ENCODE results near the gene GABRG3.
"Not testable (repeated sequence)": the region's sequence is repeated elsewhere in the genome, so short reads cannot be mapped to it uniquely, and the experiment has no call there.

GABRG3 gene

GRCh38 chr15:27003003-27003402 is 32.0 kb downstream of the GABRG3 start:
- not testable (repeated sequence) for DNase-seq

GRCh38 chr15:27004226-27004625 is 33.2 kb downstream of the GABRG3 start:
- DNase-seq, result not testable (repeated sequence)

- DNase-seq, result peak; percentile 7 to 46
Observed at GRCh38 chr15:27017168-27017809, 46.3 kb downstream of the GABRG3 start.

- DNase-seq, result no peak
Observed at GRCh38 chr15:27019687-27020086, 48.7 kb downstream of the GABRG3 start.

GRCh38 chr15:27025481-27025966 is 54.5 kb downstream of the GABRG3 start:
- DNase-seq, result no peak

- DNase-seq, result no peak
Observed at GRCh38 chr15:27027229-27027628, 56.2 kb downstream of the GABRG3 start.

GRCh38 chr15:27028858-27029477 is 58.0 kb downstream of the GABRG3 start:
- no peak for DNase-seq

- DNase-seq, result no peak
Observed at GRCh38 chr15:27036210-27036609, 65.2 kb downstream of the GABRG3 start.

- DNase-seq, result no peak
Observed at GRCh38 chr15:27037501-27037900, 66.5 kb downstream of the GABRG3 start.

GRCh38 chr15:27039152-27039551 is 68.2 kb downstream of the GABRG3 start:
- DNase-seq, result no peak

- no peak for DNase-seq
Observed at GRCh38 chr15:27042230-27042629, 71.2 kb downstream of the GABRG3 start.

GRCh38 chr15:27042646-27043045 is 71.7 kb downstream of the GABRG3 start:
- DNase-seq, result no peak

GRCh38 chr15:27043770-27044169 is 72.8 kb downstream of the GABRG3 start:
- DNase-seq, result no peak

GRCh38 chr15:27045796-27046195 is 74.8 kb downstream of the GABRG3 start:
- DNase-seq, result no peak

GRCh38 chr15:27046880-27047279 is 75.9 kb downstream of the GABRG3 start:
- DNase-seq, result no peak

GRCh38 chr15:27050163-27050562 is 79.2 kb downstream of the GABRG3 start:
- no peak for DNase-seq

- DNase-seq, result no peak
Observed at GRCh38 chr15:27054426-27054825, 83.4 kb downstream of the GABRG3 start.

GRCh38 chr15:27057904-27058645 is 87.1 kb downstream of the GABRG3 start:
- no peak for DNase-seq

GRCh38 chr15:27058939-27059338 is 88.0 kb downstream of the GABRG3 start:
- no peak for DNase-seq

GRCh38 chr15:27059610-27060202 is 88.7 kb downstream of the GABRG3 start:
- DNase-seq, result peak; percentile 13 to 23

GRCh38 chr15:27061739-27062138 is 90.8 kb downstream of the GABRG3 start:
- no peak for DNase-seq

GRCh38 chr15:27062951-27063350 is 92.0 kb downstream of the GABRG3 start:
- no peak for DNase-seq

GRCh38 chr15:27064080-27064479 is 93.1 kb downstream of the GABRG3 start:
- DNase-seq, result no peak

- DNase-seq, result no peak
Observed at GRCh38 chr15:27065151-27065550, 94.2 kb downstream of the GABRG3 start.
